ENCODE results near the gene MARK4. TPM values are rescaled to one million over a fixed set of nuclear protein-coding genes. Genes with fewer than 3 reads are reported as not detected.

MARK4 gene
- total RNA-seq, 4 donors from 2014 or later = 12.2 to 42.5 (median 22.1) TPM

DNA sequence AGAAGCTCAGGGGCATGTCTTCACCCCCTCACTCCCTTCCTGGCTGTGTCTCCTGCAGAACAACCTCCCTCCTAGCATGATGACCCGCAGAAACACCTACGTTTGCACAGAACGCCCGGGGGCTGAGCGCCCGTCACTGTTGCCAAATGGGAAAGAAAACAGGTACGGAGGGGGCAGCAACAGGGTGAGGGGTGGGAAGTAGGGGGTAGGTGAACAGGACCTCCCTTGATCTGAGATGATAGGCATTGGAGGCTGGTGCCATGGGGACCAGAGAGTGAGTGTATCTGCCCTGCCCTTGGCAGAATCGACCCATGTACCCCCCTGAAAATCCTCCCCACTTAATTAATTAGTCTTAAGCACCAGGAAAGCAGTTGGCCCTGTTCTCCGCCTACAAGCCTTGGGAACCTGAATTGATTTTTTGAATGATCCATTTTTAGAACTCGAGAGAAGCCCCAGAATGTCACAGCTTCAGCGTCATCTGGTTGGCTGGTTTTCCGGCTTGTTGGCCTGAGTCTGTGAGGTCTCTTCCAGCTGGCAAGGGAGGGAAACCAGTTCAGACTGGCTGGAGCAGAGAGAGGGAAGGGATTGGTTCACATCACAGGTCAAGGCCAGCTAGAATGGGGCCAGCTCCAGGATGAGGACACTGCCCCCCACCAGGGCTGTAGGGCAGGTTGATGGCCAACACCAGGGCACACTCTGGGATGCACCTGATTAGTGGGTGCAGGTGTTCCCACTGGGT is 43.4 kb downstream of the MARK4 start:
- no peaks in the 10 kb centered on the region for H3K36me3 ChIP-seq
- intact Hi-C loops (cut with DNase I; ENCODE audit: low total_unique reads) (no loop called here), in situ Hi-C loops (cut with MboI; ENCODE audit: low sequenced_read_pairs in 4 of 4) (no loop called here)
- H3K4me3 ChIP-seq = no peak overlapping the region
- H3K27ac ChIP-seq = no peak overlapping the region
- H3K9me3 ChIP-seq = peaks cover 0 to 3% (median 0%) of the 10 kb centered on the region in 3 donors
- TF ChIP-seq POLR2A (IDR thresholded peaks at IDR 0.05) (no peak), CTCF (IDR thresholded peaks at IDR 0.05 in 4 of 5, conservative IDR thresholded peaks at IDR 0.05 in 1 of 5) (no peak)
- ATAC-seq = peak in 1 of 2 donors; percentile 70
- DNase-seq = no peak
- H3K4me1 ChIP-seq = no peaks in the 10 kb centered on the region
- H3K27me3 ChIP-seq = no peaks in the 10 kb centered on the region

DNA sequence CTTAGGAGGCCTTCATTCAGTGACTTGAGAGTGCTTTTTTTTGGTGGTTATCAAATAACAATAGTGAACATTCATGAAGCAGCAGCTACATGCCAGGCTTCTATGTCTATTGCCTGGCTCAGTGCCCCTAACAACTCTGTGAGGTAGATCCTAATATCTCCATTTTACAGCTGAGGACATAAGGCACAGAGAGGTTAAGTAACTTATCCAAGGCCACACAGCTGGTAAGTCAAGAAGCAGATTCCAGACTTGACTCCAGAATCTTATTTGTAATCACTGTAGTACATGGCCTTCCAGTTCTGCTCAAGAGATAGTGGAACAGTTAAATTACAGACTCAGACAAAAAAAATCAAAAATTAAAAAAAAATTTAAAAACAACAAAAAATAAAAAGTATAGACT is 44.8 kb downstream of the MARK4 start:
- intact Hi-C loops (cut with DNase I; ENCODE audit: low total_unique reads) (no loop called here), in situ Hi-C loops (cut with MboI; ENCODE audit: low sequenced_read_pairs in 4 of 4) (no loop called here)
- Histone ChIP-seq H3K9me3 (peaks cover 0 to 3% (median 0%) of the 10 kb centered on the region in 3 donors), H3K4me1 (no peaks in the 10 kb centered on the region), H3K4me3 (no peak overlapping the region), H3K27me3 (no peaks in the 10 kb centered on the region), H3K27ac (no peak overlapping the region), H3K36me3 (no peaks in the 10 kb centered on the region)
- DNase-seq (no peak), ATAC-seq (no peak)
- no peak for TF ChIP-seq CTCF (IDR thresholded peaks at IDR 0.05 in 4 of 5, conservative IDR thresholded peaks at IDR 0.05 in 1 of 5)
- TF ChIP-seq POLR2A (IDR thresholded peaks at IDR 0.05) = no peak

DNA sequence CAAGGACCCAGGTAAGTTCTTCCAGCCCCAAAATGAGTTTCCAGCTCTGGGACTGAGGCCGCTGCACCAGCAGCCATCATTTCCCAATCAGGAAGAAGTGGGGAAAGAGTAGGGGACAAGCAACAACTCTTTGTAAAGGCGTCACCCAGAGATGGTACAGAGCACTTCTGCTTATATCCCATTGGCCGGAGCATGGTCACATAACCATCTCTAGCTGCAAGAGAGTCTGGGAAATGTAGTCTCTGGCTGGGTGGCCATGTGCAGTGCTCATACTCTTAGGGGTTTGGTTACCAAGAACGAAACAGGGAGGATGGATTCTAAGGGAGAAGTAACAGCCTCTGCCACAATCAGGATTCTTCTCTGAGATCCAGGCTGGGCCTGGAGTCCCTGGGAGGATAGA is 45.3 kb downstream of the MARK4 start:
- no peak overlapping the region for H3K27ac ChIP-seq
- H3K4me3 ChIP-seq = no peak overlapping the region
- TF ChIP-seq POLR2A (IDR thresholded peaks at IDR 0.05) (no peak), CTCF (IDR thresholded peaks at IDR 0.05 in 4 of 5, conservative IDR thresholded peaks at IDR 0.05 in 1 of 5) (no peak)
- intact Hi-C loops (cut with DNase I; ENCODE audit: low total_unique reads) = no loop called here
- H3K9me3 ChIP-seq = peaks cover 0 to 3% (median 0%) of the 10 kb centered on the region in 3 donors
- in situ Hi-C loops (cut with MboI; ENCODE audit: low sequenced_read_pairs in 4 of 4) = no loop called here
- no peaks in the 10 kb centered on the region for H3K36me3 ChIP-seq
- H3K4me1 ChIP-seq = no peaks in the 10 kb centered on the region
- no peak for DNase-seq
- no peaks in the 10 kb centered on the region for H3K27me3 ChIP-seq
- ATAC-seq = no peak

GRCh38 chr19:45297674-45298073 is 46.6 kb downstream of the MARK4 start:
- ATAC-seq (no peak), DNase-seq (no peak)
- intact Hi-C loops (cut with DNase I; ENCODE audit: low total_unique reads) = no loop called here
- H3K36me3 ChIP-seq = no peaks in the 10 kb centered on the region
- no peak overlapping the region for H3K27ac ChIP-seq
- H3K9me3 ChIP-seq = peaks cover 0 to 3% (median 0%) of the 10 kb centered on the region in 3 donors
- no peaks in the 10 kb centered on the region for H3K4me1 ChIP-seq
- H3K4me3 ChIP-seq = no peak overlapping the region
- H3K27me3 ChIP-seq = no peaks in the 10 kb centered on the region
- no peak for TF ChIP-seq CTCF (IDR thresholded peaks at IDR 0.05 in 4 of 5, conservative IDR thresholded peaks at IDR 0.05 in 1 of 5)
- TF ChIP-seq POLR2A (IDR thresholded peaks at IDR 0.05) = no peak
- in situ Hi-C loops (cut with MboI; ENCODE audit: low sequenced_read_pairs in 4 of 4) = no loop called here
